Stimulated activated CD8-positive, alpha-beta memory T cell treated with anti-CD3 and anti-CD28 coated beads, Interleukin-12 subunit alpha, Interleukin-12 subunit beta, amount 100 ng/mL, for 24 hours (primary cell): ENCODE data around the gene FAR1.

ENCODE experiments used
- DNase-seq: peaks from one replicate; pipeline ENCODE4 v3.0.0-alpha.2; 2020; ENCODE audit errors: extremely low read depth

FAR1 gene

DNA sequence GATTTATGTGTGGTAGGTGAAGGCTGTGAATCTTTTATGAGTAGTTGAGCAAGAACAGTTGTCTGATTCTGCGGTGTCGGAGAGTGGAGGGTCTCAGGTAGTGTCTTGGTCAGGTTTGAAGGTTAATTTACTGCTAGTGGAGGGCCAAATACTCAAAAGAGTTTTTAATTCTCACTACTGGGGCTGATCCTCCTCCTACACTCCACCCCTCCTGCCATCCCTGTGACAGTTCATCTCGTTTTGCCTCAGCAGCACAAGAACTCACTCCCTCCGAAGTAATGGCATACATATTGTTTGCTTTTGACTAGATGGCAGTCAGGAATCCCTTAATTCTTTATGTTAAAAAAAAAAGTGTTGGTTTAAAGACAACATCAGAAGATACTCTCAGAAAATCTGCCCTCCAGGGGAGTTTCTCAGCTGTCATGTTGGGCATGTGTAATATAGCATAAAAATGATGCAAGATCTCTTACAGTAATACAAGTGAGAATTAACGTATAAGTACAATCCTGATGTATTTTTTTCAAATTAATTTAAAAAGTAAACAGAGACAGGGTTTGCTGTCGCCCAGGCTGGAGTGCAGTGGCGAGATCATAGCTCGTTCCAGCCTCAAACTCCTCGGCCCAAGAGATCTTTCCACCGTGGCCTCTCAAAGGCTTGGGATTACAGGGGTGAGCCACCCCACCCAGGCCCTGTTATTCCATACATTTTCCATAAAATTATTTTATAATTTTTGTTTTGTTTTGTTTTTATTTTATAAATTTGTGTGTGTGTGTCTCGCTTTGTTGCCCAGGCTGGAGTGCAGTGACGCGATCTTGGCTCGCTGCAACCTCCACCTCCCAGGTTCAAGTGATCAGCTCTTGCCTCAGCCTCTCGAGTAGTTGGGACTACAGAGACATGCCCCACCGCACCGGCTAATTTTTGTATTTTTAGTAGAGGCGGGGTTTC, 1.3 kb downstream of the FAR1 start:
- no peak for DNase-seq

DNA sequence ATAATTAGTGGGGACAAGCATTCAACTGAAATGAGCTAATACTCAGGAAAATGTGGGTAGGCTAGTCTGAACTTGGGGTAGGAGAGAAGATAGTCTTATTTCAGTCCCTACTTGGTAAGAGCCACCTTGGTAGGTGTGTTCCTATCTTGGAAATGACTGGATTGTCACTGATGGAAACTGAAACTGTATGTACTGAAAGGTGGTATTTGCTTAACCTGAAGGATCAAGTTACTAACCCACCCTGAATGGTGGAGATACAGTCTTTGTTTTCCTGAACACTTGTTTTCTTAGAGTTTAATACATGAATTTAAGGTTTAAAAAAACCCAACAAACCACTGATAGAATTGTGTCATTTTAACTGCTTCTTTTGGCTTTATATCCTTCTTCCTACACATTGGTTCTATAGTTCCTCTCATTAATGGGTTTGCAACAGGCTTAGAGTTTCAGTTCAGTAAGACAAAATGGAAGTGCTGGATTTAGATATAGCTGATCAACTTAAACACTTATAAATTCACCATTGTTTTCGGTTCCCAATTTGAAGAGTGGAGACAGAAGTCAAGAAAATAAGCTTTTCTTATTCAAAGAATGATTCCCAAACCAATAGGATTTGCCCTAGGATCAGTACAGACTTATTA, 4.2 kb downstream of the FAR1 start:
- DNase-seq, result no peak

DNA sequence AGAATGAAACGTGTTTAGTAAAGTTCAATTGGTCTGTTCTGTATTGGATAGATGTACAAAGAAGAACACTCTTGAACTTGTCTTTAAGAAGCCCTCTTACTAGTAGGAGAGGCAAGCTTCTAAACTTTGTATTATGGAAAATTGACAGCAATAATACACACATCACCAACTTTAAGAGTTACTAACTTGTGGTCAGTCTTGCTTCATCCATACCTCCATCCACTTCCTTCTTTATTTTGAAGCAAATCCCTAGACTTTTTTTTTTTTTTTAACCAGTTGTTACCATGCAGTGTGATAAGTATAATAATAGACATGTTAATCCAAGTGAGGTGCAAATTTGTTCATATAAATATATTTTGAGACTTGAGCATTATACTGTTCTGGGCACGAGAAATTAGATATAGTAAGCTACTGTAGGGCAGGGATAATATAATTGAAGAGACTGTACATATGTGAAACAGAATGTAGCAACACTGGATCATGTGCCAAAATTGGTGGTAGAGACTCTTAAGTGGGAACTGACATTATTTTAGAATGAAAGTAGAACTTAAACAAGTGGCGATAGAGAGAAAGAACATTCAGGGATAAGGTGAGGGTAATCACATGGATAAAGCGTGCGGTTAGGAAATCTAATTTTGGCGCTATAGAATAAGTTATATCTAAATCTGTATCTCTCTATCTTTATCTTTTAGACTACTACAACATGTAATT, 6.5 kb downstream of the FAR1 start:
- no peak for DNase-seq

DNA sequence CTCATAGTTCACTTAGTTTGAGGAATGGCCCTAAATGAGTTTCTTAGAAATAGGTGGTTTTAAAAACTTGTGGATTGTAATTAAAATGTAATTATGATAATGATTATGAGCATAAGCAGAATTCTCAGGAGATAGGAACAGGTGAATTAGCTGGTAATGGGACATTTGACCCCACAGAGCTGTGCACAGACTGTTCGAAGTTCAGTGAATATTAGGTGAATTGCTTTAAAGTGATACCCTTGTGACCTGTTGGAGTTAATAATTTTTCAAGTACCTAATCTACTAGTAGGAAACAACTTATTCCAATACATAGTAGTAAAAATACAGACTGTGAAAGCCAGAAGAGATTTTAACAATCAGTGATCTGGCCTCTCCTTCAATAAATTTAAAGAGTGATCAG, 8.1 kb downstream of the FAR1 start:
- DNase-seq, result no peak

DNA sequence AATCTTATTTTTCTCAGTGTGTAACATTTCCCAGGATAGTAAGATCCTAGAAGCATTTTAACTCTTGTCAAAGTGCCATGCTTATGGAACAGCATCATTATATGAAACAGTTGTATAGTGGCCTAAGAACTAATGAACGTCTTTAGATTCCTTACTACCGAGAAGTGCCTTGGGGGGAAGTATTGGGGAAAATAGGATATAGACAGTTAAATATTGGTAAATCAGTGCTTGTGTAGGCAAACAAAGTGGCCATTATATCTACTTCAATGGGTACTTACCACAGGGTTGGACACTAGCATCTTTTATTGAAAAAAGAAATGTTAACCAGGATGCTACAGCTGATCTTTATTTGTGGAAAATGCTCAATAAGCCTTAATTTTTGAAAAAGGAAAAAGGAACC, 11.3 kb downstream of the FAR1 start:
- DNase-seq, result no peak

DNA sequence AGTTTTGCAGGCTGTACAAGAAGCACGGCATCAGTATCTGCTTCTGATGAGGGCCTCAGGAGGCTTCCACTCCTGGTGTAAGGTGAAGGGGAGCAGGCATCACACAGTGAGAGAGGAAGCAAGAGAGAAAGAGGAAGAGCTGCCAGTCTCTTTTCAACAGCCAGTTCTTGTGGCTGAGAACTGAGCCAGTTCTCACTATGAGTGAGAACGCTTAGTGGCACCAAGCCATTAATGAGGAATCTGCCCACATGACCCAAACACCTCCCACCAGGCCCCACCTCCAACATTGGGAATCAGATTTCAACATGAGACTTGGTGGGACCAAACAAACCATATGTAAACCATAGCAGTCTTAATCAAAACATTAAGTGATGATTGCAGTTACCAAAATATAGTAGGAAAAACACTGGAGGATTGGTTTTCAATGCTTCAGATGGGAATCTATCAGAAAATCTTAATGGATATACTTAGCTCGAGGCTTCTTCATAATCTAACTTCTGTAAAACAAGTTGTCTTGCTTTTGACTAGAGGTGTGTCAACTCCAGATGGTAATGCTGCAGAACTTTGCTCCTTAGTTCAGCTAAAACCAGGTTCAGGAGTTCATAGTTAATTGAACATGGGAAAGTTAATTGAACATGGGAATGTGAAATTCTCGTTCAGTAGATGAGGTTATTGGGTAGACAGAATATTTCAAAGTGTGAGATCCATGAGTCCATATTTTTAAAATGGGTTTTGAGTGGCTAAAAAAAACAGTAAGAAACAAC, 12.2 kb downstream of the FAR1 start:
- DNase-seq, result no peak

DNA sequence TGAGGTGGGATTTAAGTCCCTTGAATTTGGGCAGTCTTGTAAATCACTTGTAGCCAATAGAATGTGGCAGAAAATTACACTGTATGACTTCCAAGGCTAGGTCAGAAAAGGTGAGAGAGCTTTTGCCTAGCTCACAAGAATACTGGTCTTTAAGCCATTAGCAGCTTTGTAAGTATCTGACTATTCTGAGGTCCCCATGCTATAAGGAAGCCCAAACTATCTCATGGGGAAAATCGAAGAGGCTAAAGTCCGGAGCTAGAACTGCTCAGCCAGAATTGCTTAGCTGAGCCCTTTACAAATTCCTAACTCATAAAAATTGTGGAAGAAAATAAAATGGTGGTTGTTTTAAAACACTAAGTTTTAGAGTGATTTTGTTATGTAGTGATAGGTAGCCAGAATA, 13.0 kb downstream of the FAR1 start:
- no peak for DNase-seq

DNA sequence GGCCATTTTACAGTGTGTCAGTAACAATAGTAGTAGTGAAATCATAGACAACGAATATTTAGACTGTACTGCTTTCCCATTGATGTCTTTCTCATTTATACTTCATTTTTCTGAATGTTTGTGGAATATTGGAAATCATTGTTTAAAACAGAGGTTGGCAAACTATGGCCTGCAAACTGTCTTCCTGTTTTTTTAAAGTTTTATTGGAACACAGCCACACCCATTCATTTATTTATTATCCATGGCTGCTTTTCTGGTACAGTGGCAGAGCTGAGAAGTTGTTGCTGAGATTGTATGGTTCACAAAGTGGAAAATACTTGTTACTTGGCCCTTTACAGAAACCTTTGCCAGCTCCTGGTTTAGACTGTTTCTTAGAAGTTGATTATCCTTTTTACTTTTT, 13.7 kb downstream of the FAR1 start:
- DNase-seq, result no peak

DNA sequence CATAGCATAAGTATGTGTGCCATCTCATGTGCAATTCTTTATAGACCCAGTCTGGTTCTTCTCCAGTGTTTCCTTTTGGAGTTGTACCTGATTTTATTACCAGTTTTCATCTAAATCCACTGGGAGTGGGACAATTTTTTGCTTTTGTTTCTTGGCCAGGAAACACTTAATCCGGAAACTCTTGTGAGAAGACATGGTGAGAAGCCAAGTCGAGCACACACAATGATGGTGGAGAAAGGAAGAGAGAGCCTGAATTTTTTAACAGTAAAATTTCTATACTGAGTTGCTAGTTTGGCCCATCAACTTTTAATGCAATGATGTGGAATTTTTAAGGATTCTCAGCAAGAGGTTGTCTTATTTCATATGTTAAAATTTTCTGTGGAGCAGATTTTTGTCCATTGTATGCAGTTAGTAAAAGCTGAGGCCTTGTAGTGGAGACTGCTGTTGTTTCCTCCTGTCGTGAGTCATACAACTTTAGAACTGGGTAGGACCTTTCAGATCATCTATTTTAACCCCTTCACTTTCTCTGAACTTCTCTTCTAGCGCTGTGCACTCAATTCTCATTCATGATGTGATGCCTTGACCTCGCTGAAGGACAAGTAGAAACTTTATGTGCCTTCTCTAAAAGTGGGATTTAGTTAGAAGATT, 17.1 kb downstream of the FAR1 start:
- DNase-seq, result no peak

DNA sequence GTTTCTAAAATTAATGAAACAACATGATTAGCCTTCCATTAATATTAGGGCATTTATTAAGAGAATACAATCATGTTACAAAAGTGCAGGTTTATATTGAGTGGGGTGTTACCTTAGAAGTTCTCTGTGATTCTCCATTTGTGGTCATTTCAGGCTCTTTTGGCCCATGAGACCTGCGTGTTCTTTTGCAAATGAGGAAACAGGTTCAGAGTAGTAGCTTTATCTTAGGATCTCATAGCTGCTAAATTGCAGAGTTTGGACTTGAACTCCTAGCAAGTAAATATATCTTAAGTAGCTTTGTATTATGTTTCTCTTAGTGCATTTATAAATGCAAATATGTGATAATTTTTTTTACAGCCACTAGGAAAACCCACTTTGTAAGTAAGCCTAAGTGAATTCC, 18.3 kb downstream of the FAR1 start:
- DNase-seq, result no peak

DNA sequence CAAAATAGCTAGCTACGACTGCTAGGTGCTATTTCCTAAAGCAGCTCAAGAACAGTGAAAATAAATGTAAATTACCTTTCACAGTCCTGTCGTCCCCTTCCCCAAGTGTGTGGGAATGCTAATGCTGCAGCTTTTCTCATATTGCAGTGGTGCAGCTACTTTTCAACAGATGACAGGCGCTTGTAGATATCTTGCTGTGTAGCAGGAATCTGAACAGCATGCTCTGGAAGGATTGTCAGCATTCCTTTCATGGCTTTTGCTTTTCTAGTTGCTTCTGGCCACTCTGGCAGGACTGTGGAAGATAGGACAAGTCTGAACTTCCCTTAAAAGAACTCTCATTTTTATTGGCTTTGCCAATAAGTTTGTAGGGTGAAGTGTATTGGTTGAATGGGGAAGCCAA, 18.8 kb downstream of the FAR1 start:
- no peak for DNase-seq

DNA sequence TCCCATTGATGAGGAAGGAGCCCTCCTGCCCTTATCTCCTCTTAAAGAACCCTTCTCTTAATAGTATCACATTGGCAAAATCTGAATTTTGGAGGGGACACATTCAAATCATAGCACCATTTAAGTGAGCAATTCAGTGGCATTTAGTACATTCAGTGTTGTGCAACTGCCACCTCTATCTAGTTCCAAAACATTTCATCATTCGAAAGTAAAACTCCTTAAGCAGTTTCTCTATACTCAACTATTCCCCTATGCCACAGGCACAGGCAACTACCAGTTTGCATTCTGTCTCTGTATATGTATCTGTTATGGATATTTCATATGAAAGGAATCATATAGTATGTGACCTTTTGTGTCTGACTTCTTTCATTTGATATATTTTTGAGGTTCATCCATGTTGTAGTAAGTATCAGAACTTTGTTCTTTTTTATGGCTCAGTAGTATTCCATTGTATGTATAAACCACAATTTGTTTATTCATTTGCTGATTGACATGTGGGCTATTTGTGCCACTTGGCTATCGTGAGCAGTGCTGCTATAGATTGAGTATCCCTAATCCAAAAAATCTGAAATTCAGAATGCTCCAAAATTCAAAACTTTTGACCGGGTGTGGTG, 22.9 kb downstream of the FAR1 start:
- DNase-seq, result no peak

DNA sequence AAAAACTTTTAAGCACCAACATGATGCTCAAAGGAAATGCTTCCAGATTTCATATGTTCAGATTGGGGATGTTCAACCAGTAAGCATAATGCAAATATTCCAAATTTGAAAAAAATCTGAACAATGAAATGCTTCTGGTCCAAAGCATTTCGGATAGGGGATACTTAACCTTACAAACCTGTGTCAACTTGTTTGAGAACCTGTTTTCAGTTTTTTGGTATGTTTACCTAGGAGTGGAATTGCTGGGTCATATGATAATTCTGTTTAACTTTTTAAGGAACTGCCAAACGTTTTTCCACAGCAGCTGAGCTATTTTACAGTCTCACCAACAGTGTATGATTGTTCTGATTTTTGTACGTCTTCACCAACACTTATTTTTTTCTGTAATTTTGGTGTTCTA, 23.7 kb downstream of the FAR1 start:
- DNase-seq, result no peak

DNA sequence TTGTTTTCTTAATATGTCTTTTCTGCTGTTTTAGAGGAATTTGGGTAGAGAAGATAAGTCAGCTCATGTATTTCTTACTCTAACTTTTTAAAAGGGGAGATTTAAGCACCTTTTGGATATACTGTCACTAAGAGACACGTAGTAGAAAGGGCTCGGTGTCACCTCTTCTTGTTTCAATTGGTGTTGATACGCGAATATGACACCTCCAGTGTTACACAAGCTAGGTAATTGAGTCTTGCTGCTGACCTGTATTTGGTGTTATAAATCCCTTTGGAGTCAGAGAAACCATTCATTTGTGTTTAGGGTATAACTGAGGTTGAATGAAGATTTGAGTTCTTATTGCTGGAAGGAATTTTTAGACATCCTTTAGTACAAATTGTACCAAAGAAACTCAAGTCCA, 25.6 kb downstream of the FAR1 start:
- no peak for DNase-seq

DNA sequence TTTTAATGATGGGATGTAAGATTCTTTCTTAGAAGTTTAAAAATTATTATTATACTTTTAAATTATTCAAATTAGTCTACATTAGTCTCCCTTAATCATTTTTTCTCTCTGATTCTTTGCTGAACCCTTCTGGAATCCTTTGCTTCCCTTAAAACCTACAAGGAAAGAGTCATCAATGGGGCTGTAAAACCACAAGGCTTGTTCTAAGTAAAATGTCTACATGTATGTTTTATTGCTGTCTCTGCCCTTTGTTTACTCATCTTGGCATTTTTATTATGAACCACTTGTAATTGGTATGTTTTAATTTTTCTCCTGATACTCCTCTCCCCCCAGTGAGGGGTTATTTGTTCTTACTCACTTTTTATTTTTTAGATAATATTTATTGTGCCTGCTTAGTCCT, 27.4 kb downstream of the FAR1 start:
- DNase-seq, result no peak

DNA sequence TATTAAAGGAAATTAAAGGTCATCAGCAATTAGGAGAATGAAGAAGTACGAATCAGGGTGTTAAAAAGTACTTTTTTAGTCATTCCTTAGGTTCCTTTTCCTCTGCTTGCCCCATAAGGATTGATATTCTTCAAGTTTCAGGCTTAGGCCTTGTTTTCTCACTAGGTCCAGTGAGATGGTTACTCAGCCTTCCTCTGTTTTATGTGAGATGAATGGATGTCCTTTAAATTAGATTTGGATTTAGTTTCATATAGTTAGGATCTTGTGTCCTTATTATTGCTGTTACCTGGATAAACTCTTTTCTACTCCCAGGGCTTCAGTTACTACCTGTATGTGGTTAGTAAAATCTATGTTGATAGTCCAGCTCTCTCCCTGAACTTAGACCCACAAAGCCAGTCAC, 29.2 kb downstream of the FAR1 start:
- DNase-seq, result no peak

DNA sequence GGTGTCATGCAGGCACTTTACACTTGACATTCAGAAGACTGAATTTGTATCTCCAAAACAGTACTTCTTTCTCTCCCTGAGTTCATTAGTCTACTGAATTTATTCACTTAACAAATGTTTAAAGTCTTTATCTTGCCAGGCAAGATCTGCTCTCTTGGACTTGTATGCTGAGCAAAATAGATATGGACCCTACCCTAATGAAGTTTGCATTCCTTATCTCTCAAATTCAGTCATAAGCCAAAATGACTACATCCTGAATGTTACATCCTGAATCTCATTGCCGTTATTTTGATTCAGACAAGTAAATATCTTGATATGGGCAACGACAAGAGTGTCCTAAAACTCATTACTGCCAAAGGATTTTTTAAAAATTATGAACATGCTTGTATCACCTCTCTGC, 29.7 kb downstream of the FAR1 start:
- DNase-seq, result no peak

DNA sequence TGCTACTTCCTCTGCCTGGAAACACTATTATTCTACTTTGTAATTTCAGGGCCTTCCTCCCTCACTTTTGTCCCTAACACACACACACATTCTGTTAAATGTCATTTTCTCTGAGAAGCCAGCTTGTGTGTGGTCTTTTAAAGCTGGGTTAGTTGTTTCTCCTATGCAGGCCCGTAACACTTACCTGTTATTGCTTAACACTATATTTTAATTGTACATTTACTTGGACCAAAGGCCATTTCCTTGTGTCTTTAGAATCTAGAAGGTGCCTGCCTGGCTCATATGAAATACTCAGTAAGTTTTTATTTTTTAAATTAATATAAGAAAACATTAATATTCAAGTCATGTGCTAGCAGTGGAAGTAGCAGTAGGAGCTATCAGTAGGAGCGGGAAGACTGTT, 30.6 kb downstream of the FAR1 start:
- DNase-seq, result no peak

DNA sequence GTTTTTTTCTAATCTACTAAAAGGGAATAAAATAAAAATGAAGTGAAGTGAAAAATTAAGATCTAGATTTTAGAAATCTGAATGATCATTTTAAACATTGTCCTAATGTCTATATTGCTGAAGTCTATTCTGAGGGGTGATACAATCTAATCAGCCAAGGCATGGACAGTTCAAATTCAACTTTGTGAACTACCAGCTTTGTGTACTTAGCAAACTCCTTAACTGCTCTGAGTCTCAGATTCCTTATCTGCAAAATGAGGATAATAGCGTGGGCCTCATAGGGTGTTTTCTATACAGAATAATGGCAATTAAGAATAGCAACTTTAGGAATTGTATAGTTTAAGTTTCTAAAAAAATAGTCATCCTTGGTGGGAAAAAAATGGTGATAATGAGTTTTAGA, 31.4 kb downstream of the FAR1 start:
- DNase-seq, result no peak

DNA sequence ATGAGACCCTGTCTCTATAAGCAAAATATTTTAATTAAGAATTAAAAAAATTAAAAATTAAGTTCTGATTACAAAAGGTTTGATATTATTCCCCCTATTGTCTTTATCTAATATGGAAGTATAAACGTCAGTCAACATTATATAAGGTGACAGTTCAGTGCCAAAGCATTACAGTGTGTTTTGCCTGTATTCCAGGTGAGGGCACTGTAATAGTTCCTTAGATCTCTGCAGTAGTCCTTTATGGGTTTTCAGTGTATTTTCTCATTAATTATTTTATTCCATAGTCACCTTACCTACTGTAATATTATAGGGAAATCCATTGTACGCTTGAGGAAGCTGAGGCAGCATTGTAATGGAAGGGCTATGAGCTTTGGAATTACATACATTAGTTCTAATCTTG, 33.0 kb downstream of the FAR1 start:
- DNase-seq, result no peak

DNA sequence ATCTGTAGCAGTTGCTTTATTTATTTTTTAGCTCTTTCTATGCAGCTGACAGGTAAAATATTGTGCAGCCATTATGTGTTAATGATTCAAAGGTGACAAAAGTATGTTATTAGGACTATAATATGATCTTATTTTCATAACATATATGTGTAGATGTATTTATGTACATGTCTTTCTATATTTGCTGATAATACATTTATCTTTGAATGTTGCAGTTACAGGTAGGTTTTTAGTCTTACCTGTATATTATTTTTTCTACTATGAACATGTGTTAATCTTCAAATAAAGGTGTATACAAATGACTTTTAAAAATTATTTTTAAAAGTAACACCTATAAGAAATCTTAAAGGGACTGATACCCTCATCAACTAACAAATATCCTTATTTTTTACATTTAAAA, 33.6 kb downstream of the FAR1 start:
- no peak for DNase-seq
